ENCODE data around the gene DOK5.

The DOK5 gene

GRCh38 chr20:54534101-54534500 is 58.7 kb downstream of the DOK5 start:
- H2BK12ac ChIP-seq (ENCODE audit: low read length) = no peak overlapping the region
- no peaks in the 10 kb centered on the region for H3K79me1 ChIP-seq (ENCODE audit: low read depth, low read length)
- no peak overlapping the region for H3K27ac ChIP-seq (replicated peaks; ENCODE audit: low read length)
- DNase-seq (ENCODE audit: low spot score) = no peak
- no peaks in the 10 kb centered on the region for H3K27me3 ChIP-seq (ENCODE audit: control insufficient read depth in 3 of 3, insufficient read depth in 3 of 3, low read depth in 1 of 3, low read length in 3 of 3)
- H2BK15ac ChIP-seq (ENCODE audit: low read length) = no peak overlapping the region
- no peak overlapping the region for H2AFZ ChIP-seq (ENCODE audit: low read length)
- no peak overlapping the region for H2BK5ac ChIP-seq (ENCODE audit: low read length)
- no peak overlapping the region for H2BK120ac ChIP-seq (ENCODE audit: low read depth, low read length)
- H3K4ac ChIP-seq (ENCODE audit: low read length) = no peak overlapping the region
- H3K14ac ChIP-seq (ENCODE audit: low read length) = no peak overlapping the region
- H3K18ac ChIP-seq (ENCODE audit: low read length) = no peak overlapping the region
- no peak overlapping the region for H2AK5ac ChIP-seq (ENCODE audit: low read depth, low read length)
- no peak overlapping the region for H3K4me3 ChIP-seq (ENCODE audit: low read length in 2 of 2)
- H4K8ac ChIP-seq (ENCODE audit: low read depth, low read length) = no peak overlapping the region
- no CpG with 5 or more reads among the region's 4 CpGs for WGBS, 2 donors (ENCODE audit: extremely low coverage in 2 of 2, insufficient read length in 2 of 2, insufficient replicate concordance in 1 of 2)
- no peak overlapping the region for H3K4me2 ChIP-seq (ENCODE audit: insufficient read depth, low read length, poor library complexity, severe bottlenecking)
- no peaks in the 10 kb centered on the region for H3K36me3 ChIP-seq (replicated peaks in 1 of 2; ENCODE audit: control insufficient read depth in 2 of 2, insufficient read depth in 2 of 2, low read length in 2 of 2)
- no peak overlapping the region for H3K23ac ChIP-seq (ENCODE audit: low read depth, low read length, poor library complexity)
- H3K4me1 ChIP-seq (ENCODE audit: control insufficient read depth in 2 of 2, insufficient read depth in 1 of 2, low read depth in 1 of 2, low read length in 2 of 2) = no peaks in the 10 kb centered on the region
- H3K9ac ChIP-seq (ENCODE audit: low read depth, low read length, poor library complexity) = no peak overlapping the region
- H4K91ac ChIP-seq (ENCODE audit: low read depth, low read length, poor library complexity) = no peak overlapping the region
- H3K9me3 ChIP-seq (replicated peaks in 1 of 2; ENCODE audit: control insufficient read depth in 2 of 2, insufficient read depth in 1 of 2, low read depth in 1 of 2, low read length in 2 of 2) = no peaks in the 10 kb centered on the region

- Histone ChIP-seq H4K8ac (ENCODE audit: low read depth, low read length) (no peak overlapping the region), H3K79me1 (ENCODE audit: low read depth, low read length) (no peaks in the 10 kb centered on the region), H3K27me3 (ENCODE audit: control insufficient read depth in 3 of 3, insufficient read depth in 3 of 3, low read depth in 1 of 3, low read length in 3 of 3) (no peaks in the 10 kb centered on the region), H3K9ac (ENCODE audit: low read depth, low read length, poor library complexity) (no peak overlapping the region), H2BK5ac (ENCODE audit: low read length) (no peak overlapping the region), H3K23ac (ENCODE audit: low read depth, low read length, poor library complexity) (no peak overlapping the region), H2BK120ac (ENCODE audit: low read depth, low read length) (no peak overlapping the region), H2BK15ac (ENCODE audit: low read length) (no peak overlapping the region), H3K4ac (ENCODE audit: low read length) (no peak overlapping the region), H3K9me3 (replicated peaks in 1 of 2; ENCODE audit: control insufficient read depth in 2 of 2, insufficient read depth in 1 of 2, low read depth in 1 of 2, low read length in 2 of 2) (no peaks in the 10 kb centered on the region), H3K4me2 (ENCODE audit: insufficient read depth, low read length, poor library complexity, severe bottlenecking) (no peak overlapping the region), H2AK5ac (ENCODE audit: low read depth, low read length) (no peak overlapping the region), H3K14ac (ENCODE audit: low read length) (no peak overlapping the region), H3K4me3 (ENCODE audit: low read length in 2 of 2) (no peak overlapping the region), H3K18ac (ENCODE audit: low read length) (no peak overlapping the region), H3K4me1 (ENCODE audit: control insufficient read depth in 2 of 2, insufficient read depth in 1 of 2, low read depth in 1 of 2, low read length in 2 of 2) (no peaks in the 10 kb centered on the region), H4K91ac (ENCODE audit: low read depth, low read length, poor library complexity) (no peak overlapping the region), H2BK12ac (ENCODE audit: low read length) (no peak overlapping the region), H3K36me3 (replicated peaks in 1 of 2; ENCODE audit: control insufficient read depth in 2 of 2, insufficient read depth in 2 of 2, low read length in 2 of 2) (no peaks in the 10 kb centered on the region), H3K27ac (replicated peaks; ENCODE audit: low read length) (no peak overlapping the region), H2AFZ (ENCODE audit: low read length) (no peak overlapping the region)
- DNase-seq (ENCODE audit: low spot score) = no peak
- WGBS, 2 donors (ENCODE audit: extremely low coverage in 2 of 2, insufficient read length in 2 of 2, insufficient replicate concordance in 1 of 2) = no CpG with 5 or more reads among the region's 2 CpGs
Measured at GRCh38 chr20:54535033-54535432, 59.6 kb downstream of the DOK5 start.

- Histone ChIP-seq H3K23ac (ENCODE audit: low read depth, low read length, poor library complexity) (no peak overlapping the region), H2BK15ac (ENCODE audit: low read length) (no peak overlapping the region), H3K9ac (ENCODE audit: low read depth, low read length, poor library complexity) (no peak overlapping the region), H3K4me1 (ENCODE audit: control insufficient read depth in 2 of 2, insufficient read depth in 1 of 2, low read depth in 1 of 2, low read length in 2 of 2) (no peaks in the 10 kb centered on the region), H3K27ac (replicated peaks; ENCODE audit: low read length) (no peak overlapping the region), H2BK5ac (ENCODE audit: low read length) (no peak overlapping the region), H3K36me3 (replicated peaks in 1 of 2; ENCODE audit: control insufficient read depth in 2 of 2, insufficient read depth in 2 of 2, low read length in 2 of 2) (no peaks in the 10 kb centered on the region), H3K4me3 (ENCODE audit: low read length in 2 of 2) (no peak overlapping the region), H3K79me1 (ENCODE audit: low read depth, low read length) (no peaks in the 10 kb centered on the region), H4K91ac (ENCODE audit: low read depth, low read length, poor library complexity) (no peak overlapping the region), H4K8ac (ENCODE audit: low read depth, low read length) (no peak overlapping the region), H3K4ac (ENCODE audit: low read length) (no peak overlapping the region), H3K9me3 (replicated peaks in 1 of 2; ENCODE audit: control insufficient read depth in 2 of 2, insufficient read depth in 1 of 2, low read depth in 1 of 2, low read length in 2 of 2) (no peaks in the 10 kb centered on the region), H3K18ac (ENCODE audit: low read length) (no peak overlapping the region), H2BK12ac (ENCODE audit: low read length) (no peak overlapping the region), H2BK120ac (ENCODE audit: low read depth, low read length) (no peak overlapping the region), H3K27me3 (ENCODE audit: control insufficient read depth in 3 of 3, insufficient read depth in 3 of 3, low read depth in 1 of 3, low read length in 3 of 3) (no peaks in the 10 kb centered on the region), H2AK5ac (ENCODE audit: low read depth, low read length) (no peak overlapping the region), H2AFZ (ENCODE audit: low read length) (no peak overlapping the region), H3K4me2 (ENCODE audit: insufficient read depth, low read length, poor library complexity, severe bottlenecking) (no peak overlapping the region), H3K14ac (ENCODE audit: low read length) (no peak overlapping the region)
- no peak for DNase-seq (ENCODE audit: low spot score)
Measured at GRCh38 chr20:54535746-54536145, 60.4 kb downstream of the DOK5 start.

DNA sequence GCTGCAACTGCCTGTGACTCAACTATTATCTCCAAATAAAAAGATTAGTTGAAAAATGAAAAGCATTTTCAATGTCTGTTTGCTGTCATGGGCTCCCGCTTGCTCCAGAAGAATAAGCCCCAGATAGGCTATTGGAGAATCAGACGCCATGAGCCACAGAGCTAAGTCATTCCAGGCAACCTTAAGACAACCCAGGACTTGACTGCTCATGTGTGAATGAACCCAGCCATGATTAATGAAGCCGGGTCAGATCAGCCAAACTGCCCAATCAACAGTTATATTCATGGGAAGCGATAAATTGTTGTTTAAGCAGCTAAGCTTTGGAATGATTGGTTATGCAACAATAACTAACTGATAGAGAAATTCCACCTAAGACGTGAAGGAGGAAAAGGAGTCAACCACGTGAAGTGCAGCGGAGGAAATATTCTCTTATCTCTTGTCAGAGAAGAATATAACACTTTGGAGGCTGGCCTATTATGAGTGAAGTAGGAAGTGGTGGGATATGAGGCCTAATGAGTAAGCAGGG is 64.2 kb downstream of the DOK5 start:
- Histone ChIP-seq H3K4me3 (ENCODE audit: low read length in 2 of 2) (no peak overlapping the region), H2AK5ac (ENCODE audit: low read depth, low read length) (no peak overlapping the region), H4K8ac (ENCODE audit: low read depth, low read length) (no peak overlapping the region), H3K79me1 (ENCODE audit: low read depth, low read length) (no peaks in the 10 kb centered on the region), H3K9ac (ENCODE audit: low read depth, low read length, poor library complexity) (no peak overlapping the region), H3K27me3 (ENCODE audit: control insufficient read depth in 3 of 3, insufficient read depth in 3 of 3, low read depth in 1 of 3, low read length in 3 of 3) (no peaks in the 10 kb centered on the region), H2AFZ (ENCODE audit: low read length) (no peak overlapping the region), H2BK15ac (ENCODE audit: low read length) (no peak overlapping the region), H4K91ac (ENCODE audit: low read depth, low read length, poor library complexity) (no peak overlapping the region), H2BK12ac (ENCODE audit: low read length) (no peak overlapping the region), H3K23ac (ENCODE audit: low read depth, low read length, poor library complexity) (no peak overlapping the region), H3K4me2 (ENCODE audit: insufficient read depth, low read length, poor library complexity, severe bottlenecking) (no peak overlapping the region), H3K36me3 (replicated peaks in 1 of 2; ENCODE audit: control insufficient read depth in 2 of 2, insufficient read depth in 2 of 2, low read length in 2 of 2) (no peaks in the 10 kb centered on the region), H3K14ac (ENCODE audit: low read length) (no peak overlapping the region), H3K4me1 (ENCODE audit: control insufficient read depth in 2 of 2, insufficient read depth in 1 of 2, low read depth in 1 of 2, low read length in 2 of 2) (no peaks in the 10 kb centered on the region), H2BK120ac (ENCODE audit: low read depth, low read length) (no peak overlapping the region), H2BK5ac (ENCODE audit: low read length) (no peak overlapping the region), H3K18ac (ENCODE audit: low read length) (no peak overlapping the region), H3K27ac (replicated peaks; ENCODE audit: low read length) (no peak overlapping the region), H3K9me3 (replicated peaks in 1 of 2; ENCODE audit: control insufficient read depth in 2 of 2, insufficient read depth in 1 of 2, low read depth in 1 of 2, low read length in 2 of 2) (peaks cover 0 to 3% of the 10 kb centered on the region in 2 donors), H3K4ac (ENCODE audit: low read length) (no peak overlapping the region)
- no peak for DNase-seq (ENCODE audit: low spot score)
- no CpG with 5 or more reads among the region's 7 CpGs for WGBS, 2 donors (ENCODE audit: extremely low coverage in 2 of 2, insufficient read length in 2 of 2, insufficient replicate concordance in 1 of 2)

Measured in neuronal stem cell (in vitro differentiated cells).